Inflammatory macrophage treated with lipopolysaccharide for 1 hour (primary cell): ENCODE measurements around the gene SYTL2.

Source experiments
- DNase-seq, 2 donors: peaks; one replicate each; pipeline ENCODE4 v3.0.0-alpha.2; 2020 to 2022

The SYTL2 gene

GRCh38 chr11:85762226-85762625 lies 48.7 kb downstream of the SYTL2 start:
- DNase-seq: no peak

GRCh38 chr11:85759915-85760314 lies 51.0 kb downstream of the SYTL2 start:
- no peak for DNase-seq

GRCh38 chr11:85758480-85759039 lies 52.4 kb downstream of the SYTL2 start:
- no peak for DNase-seq

GRCh38 chr11:85758026-85758425 lies 52.9 kb downstream of the SYTL2 start:
- no peak for DNase-seq

GRCh38 chr11:85756401-85757200 lies 54.3 kb downstream of the SYTL2 start:
- DNase-seq: no peak

- no peak for DNase-seq
Observed at GRCh38 chr11:85755701-85756100, 55.2 kb downstream of the SYTL2 start.

GRCh38 chr11:85755285-85755684 lies 55.7 kb downstream of the SYTL2 start:
- DNase-seq: no peak

- DNase-seq: no peak
Observed at GRCh38 chr11:85752890-85753581, 57.9 kb downstream of the SYTL2 start.

GRCh38 chr11:85752201-85752889 lies 58.6 kb downstream of the SYTL2 start:
- DNase-seq: no peak

- no peak for DNase-seq
Observed at GRCh38 chr11:85751724-85752123, 59.2 kb downstream of the SYTL2 start.

- no peak for DNase-seq
Observed at GRCh38 chr11:85750646-85751045, 60.3 kb downstream of the SYTL2 start.

- no peak for DNase-seq
Observed at GRCh38 chr11:85749884-85750283, 61.1 kb downstream of the SYTL2 start.

- peak; percentile 8 to 17 for DNase-seq
Observed at GRCh38 chr11:85749287-85749834, 61.6 kb downstream of the SYTL2 start.

- no peak for DNase-seq
Observed at GRCh38 chr11:85748455-85748891, 62.5 kb downstream of the SYTL2 start.

- DNase-seq: peak; percentile 48 to 57
Observed at GRCh38 chr11:85746670-85747069, 64.3 kb downstream of the SYTL2 start.

GRCh38 chr11:85745626-85746025 lies 65.3 kb downstream of the SYTL2 start:
- no peak for DNase-seq

GRCh38 chr11:85742873-85743275 lies 68.1 kb downstream of the SYTL2 start:
- DNase-seq: no peak

- no peak for DNase-seq
Observed at GRCh38 chr11:85742348-85742747, 68.6 kb downstream of the SYTL2 start.

GRCh38 chr11:85740481-85741400 lies 70.2 kb downstream of the SYTL2 start:
- DNase-seq: no peak

GRCh38 chr11:85737738-85738137 lies 73.2 kb downstream of the SYTL2 start:
- DNase-seq: no peak

- no peak for DNase-seq
Observed at GRCh38 chr11:85735876-85736460, 75.0 kb downstream of the SYTL2 start.

- no peak for DNase-seq
Observed at GRCh38 chr11:85732965-85733364, 78.0 kb downstream of the SYTL2 start.
